ENCODE data around the gene ST8SIA1.

ST8SIA1 gene

GRCh38 chr12:22333186-22333712 lies 1.3 kb downstream of the ST8SIA1 start:
- Histone ChIP-seq H3K9ac (ENCODE audit: low read depth in 1 of 2, low read length in 2 of 2) (no peak overlapping the region), H3K36me3 (ENCODE audit: control insufficient read depth in 2 of 2, insufficient read depth in 2 of 2, low read length in 2 of 2) (no peaks in the 10 kb centered on the region), H3K27ac (ENCODE audit: low read depth in 2 of 2, low read length in 2 of 2) (no peak overlapping the region), H3K27me3 (ENCODE audit: control insufficient read depth in 2 of 2, insufficient read depth in 2 of 2, low read length in 2 of 2) (peaks cover 14 to 17% of the 10 kb centered on the region in 2 donors), H3K9me3 (ENCODE audit: control insufficient read depth in 2 of 2, low read length in 2 of 2) (no peaks in the 10 kb centered on the region), H3K4me1 (ENCODE audit: control insufficient read depth in 2 of 2, insufficient read depth in 2 of 2, low read length in 2 of 2) (peaks cover 0 to 4% of the 10 kb centered on the region in 2 donors), H3K4me3 (ENCODE audit: low read length in 2 of 2) (peak overlapping the region; percentile 69 to 70)

GRCh38 chr12:22332202-22332601 lies 2.3 kb downstream of the ST8SIA1 start:
- Histone ChIP-seq H3K36me3 (ENCODE audit: control insufficient read depth in 2 of 2, insufficient read depth in 2 of 2, low read length in 2 of 2) (no peaks in the 10 kb centered on the region), H3K9me3 (ENCODE audit: control insufficient read depth in 2 of 2, low read length in 2 of 2) (no peaks in the 10 kb centered on the region), H3K4me3 (ENCODE audit: low read length in 2 of 2) (peak overlapping the region in 1 of 2 donors; percentile 69), H3K9ac (ENCODE audit: low read depth in 1 of 2, low read length in 2 of 2) (no peak overlapping the region), H3K27ac (ENCODE audit: low read depth in 2 of 2, low read length in 2 of 2) (no peak overlapping the region), H3K4me1 (ENCODE audit: control insufficient read depth in 2 of 2, insufficient read depth in 2 of 2, low read length in 2 of 2) (peaks cover 0 to 4% of the 10 kb centered on the region in 2 donors), H3K27me3 (ENCODE audit: control insufficient read depth in 2 of 2, insufficient read depth in 2 of 2, low read length in 2 of 2) (peaks cover 14 to 17% of the 10 kb centered on the region in 2 donors)

- Histone ChIP-seq H3K9me3 (ENCODE audit: control insufficient read depth in 2 of 2, low read length in 2 of 2) (no peaks in the 10 kb centered on the region), H3K4me1 (ENCODE audit: control insufficient read depth in 2 of 2, insufficient read depth in 2 of 2, low read length in 2 of 2) (no peaks in the 10 kb centered on the region), H3K9ac (ENCODE audit: low read depth in 1 of 2, low read length in 2 of 2) (no peak overlapping the region), H3K27ac (ENCODE audit: low read depth in 2 of 2, low read length in 2 of 2) (no peak overlapping the region), H3K27me3 (ENCODE audit: control insufficient read depth in 2 of 2, insufficient read depth in 2 of 2, low read length in 2 of 2) (peaks cover 8 to 11% of the 10 kb centered on the region in 2 donors), H3K36me3 (ENCODE audit: control insufficient read depth in 2 of 2, insufficient read depth in 2 of 2, low read length in 2 of 2) (no peaks in the 10 kb centered on the region), H3K4me3 (ENCODE audit: low read length in 2 of 2) (no peak overlapping the region)
These were observed 4.9 kb downstream of the ST8SIA1 start for GRCh38 chr12:22329621-22330020.

- no peak overlapping the region for H3K27ac ChIP-seq (ENCODE audit: low read depth in 2 of 2, low read length in 2 of 2)
- H3K4me3 ChIP-seq (ENCODE audit: low read length in 2 of 2), result no peak overlapping the region
- H3K4me1 ChIP-seq (ENCODE audit: control insufficient read depth in 2 of 2, insufficient read depth in 2 of 2, low read length in 2 of 2), result no peaks in the 10 kb centered on the region
- H3K9me3 ChIP-seq (ENCODE audit: control insufficient read depth in 2 of 2, low read length in 2 of 2), result no peaks in the 10 kb centered on the region
- no peaks in the 10 kb centered on the region for H3K27me3 ChIP-seq (ENCODE audit: control insufficient read depth in 2 of 2, insufficient read depth in 2 of 2, low read length in 2 of 2)
- no peak overlapping the region for H3K9ac ChIP-seq (ENCODE audit: low read depth in 1 of 2, low read length in 2 of 2)
- H3K36me3 ChIP-seq (ENCODE audit: control insufficient read depth in 2 of 2, insufficient read depth in 2 of 2, low read length in 2 of 2), result no peaks in the 10 kb centered on the region
These were observed 9.3 kb downstream of the ST8SIA1 start for GRCh38 chr12:22325218-22325617.

GRCh38 chr12:22322091-22322490 lies 12.4 kb downstream of the ST8SIA1 start:
- Histone ChIP-seq H3K4me3 (ENCODE audit: low read length in 2 of 2) (no peak overlapping the region), H3K9me3 (ENCODE audit: control insufficient read depth in 2 of 2, low read length in 2 of 2) (no peaks in the 10 kb centered on the region), H3K27me3 (ENCODE audit: control insufficient read depth in 2 of 2, insufficient read depth in 2 of 2, low read length in 2 of 2) (no peaks in the 10 kb centered on the region), H3K27ac (ENCODE audit: low read depth in 2 of 2, low read length in 2 of 2) (no peak overlapping the region), H3K36me3 (ENCODE audit: control insufficient read depth in 2 of 2, insufficient read depth in 2 of 2, low read length in 2 of 2) (no peaks in the 10 kb centered on the region), H3K4me1 (ENCODE audit: control insufficient read depth in 2 of 2, insufficient read depth in 2 of 2, low read length in 2 of 2) (no peaks in the 10 kb centered on the region), H3K9ac (ENCODE audit: low read depth in 1 of 2, low read length in 2 of 2) (no peak overlapping the region)

GRCh38 chr12:22321638-22322037 lies 12.9 kb downstream of the ST8SIA1 start:
- H3K4me3 ChIP-seq (ENCODE audit: low read length in 2 of 2), result no peak overlapping the region
- no peaks in the 10 kb centered on the region for H3K27me3 ChIP-seq (ENCODE audit: control insufficient read depth in 2 of 2, insufficient read depth in 2 of 2, low read length in 2 of 2)
- no peak overlapping the region for H3K27ac ChIP-seq (ENCODE audit: low read depth in 2 of 2, low read length in 2 of 2)
- no peaks in the 10 kb centered on the region for H3K36me3 ChIP-seq (ENCODE audit: control insufficient read depth in 2 of 2, insufficient read depth in 2 of 2, low read length in 2 of 2)
- no peaks in the 10 kb centered on the region for H3K9me3 ChIP-seq (ENCODE audit: control insufficient read depth in 2 of 2, low read length in 2 of 2)
- H3K4me1 ChIP-seq (ENCODE audit: control insufficient read depth in 2 of 2, insufficient read depth in 2 of 2, low read length in 2 of 2), result no peaks in the 10 kb centered on the region
- no peak overlapping the region for H3K9ac ChIP-seq (ENCODE audit: low read depth in 1 of 2, low read length in 2 of 2)

- Histone ChIP-seq H3K27ac (ENCODE audit: low read depth in 2 of 2, low read length in 2 of 2) (no peak overlapping the region), H3K27me3 (ENCODE audit: control insufficient read depth in 2 of 2, insufficient read depth in 2 of 2, low read length in 2 of 2) (no peaks in the 10 kb centered on the region), H3K9me3 (ENCODE audit: control insufficient read depth in 2 of 2, low read length in 2 of 2) (no peaks in the 10 kb centered on the region), H3K36me3 (ENCODE audit: control insufficient read depth in 2 of 2, insufficient read depth in 2 of 2, low read length in 2 of 2) (no peaks in the 10 kb centered on the region), H3K9ac (ENCODE audit: low read depth in 1 of 2, low read length in 2 of 2) (no peak overlapping the region), H3K4me1 (ENCODE audit: control insufficient read depth in 2 of 2, insufficient read depth in 2 of 2, low read length in 2 of 2) (no peaks in the 10 kb centered on the region), H3K4me3 (ENCODE audit: low read length in 2 of 2) (no peak overlapping the region)
These were observed 13.4 kb downstream of the ST8SIA1 start for GRCh38 chr12:22321018-22321605.

- H3K27ac ChIP-seq (ENCODE audit: low read depth in 2 of 2, low read length in 2 of 2), result no peak overlapping the region
- no peak overlapping the region for H3K4me3 ChIP-seq (ENCODE audit: low read length in 2 of 2)
- no peaks in the 10 kb centered on the region for H3K9me3 ChIP-seq (ENCODE audit: control insufficient read depth in 2 of 2, low read length in 2 of 2)
- H3K9ac ChIP-seq (ENCODE audit: low read depth in 1 of 2, low read length in 2 of 2), result no peak overlapping the region
- no peaks in the 10 kb centered on the region for H3K4me1 ChIP-seq (ENCODE audit: control insufficient read depth in 2 of 2, insufficient read depth in 2 of 2, low read length in 2 of 2)
- no peaks in the 10 kb centered on the region for H3K27me3 ChIP-seq (ENCODE audit: control insufficient read depth in 2 of 2, insufficient read depth in 2 of 2, low read length in 2 of 2)
- no peaks in the 10 kb centered on the region for H3K36me3 ChIP-seq (ENCODE audit: control insufficient read depth in 2 of 2, insufficient read depth in 2 of 2, low read length in 2 of 2)
These were observed 16.3 kb downstream of the ST8SIA1 start for GRCh38 chr12:22318108-22318737.

GRCh38 chr12:22313963-22314330 lies 20.6 kb downstream of the ST8SIA1 start:
- Histone ChIP-seq H3K36me3 (ENCODE audit: control insufficient read depth in 2 of 2, insufficient read depth in 2 of 2, low read length in 2 of 2) (no peaks in the 10 kb centered on the region), H3K4me1 (ENCODE audit: control insufficient read depth in 2 of 2, insufficient read depth in 2 of 2, low read length in 2 of 2) (no peaks in the 10 kb centered on the region), H3K27ac (ENCODE audit: low read depth in 2 of 2, low read length in 2 of 2) (no peak overlapping the region), H3K9me3 (ENCODE audit: control insufficient read depth in 2 of 2, low read length in 2 of 2) (no peaks in the 10 kb centered on the region), H3K4me3 (ENCODE audit: low read length in 2 of 2) (no peak overlapping the region), H3K27me3 (ENCODE audit: control insufficient read depth in 2 of 2, insufficient read depth in 2 of 2, low read length in 2 of 2) (no peaks in the 10 kb centered on the region), H3K9ac (ENCODE audit: low read depth in 1 of 2, low read length in 2 of 2) (no peak overlapping the region)

- H3K9me3 ChIP-seq (ENCODE audit: control insufficient read depth in 2 of 2, low read length in 2 of 2), result no peaks in the 10 kb centered on the region
- H3K4me3 ChIP-seq (ENCODE audit: low read length in 2 of 2), result no peak overlapping the region
- no peak overlapping the region for H3K9ac ChIP-seq (ENCODE audit: low read depth in 1 of 2, low read length in 2 of 2)
- H3K27ac ChIP-seq (ENCODE audit: low read depth in 2 of 2, low read length in 2 of 2), result no peak overlapping the region
- no peaks in the 10 kb centered on the region for H3K36me3 ChIP-seq (ENCODE audit: control insufficient read depth in 2 of 2, insufficient read depth in 2 of 2, low read length in 2 of 2)
- H3K27me3 ChIP-seq (ENCODE audit: control insufficient read depth in 2 of 2, insufficient read depth in 2 of 2, low read length in 2 of 2), result no peaks in the 10 kb centered on the region
- no peaks in the 10 kb centered on the region for H3K4me1 ChIP-seq (ENCODE audit: control insufficient read depth in 2 of 2, insufficient read depth in 2 of 2, low read length in 2 of 2)
These were observed 21.1 kb downstream of the ST8SIA1 start for GRCh38 chr12:22313286-22313962.
